Hepatocyte (in vitro differentiated cells): Measurements from ENCODE around the gene PLCB4.

ENCODE experiments used
- CTCF ChIP-seq: fragments of 200-600 bp; sonication (generic); IDR thresholded peaks from 2 replicates; pipeline ENCODE4 v1.5.1; 2016; ENCODE audit warnings: antibody characterized with exemption, mild to moderate bottlenecking; ENCODE audit not compliant: poor library complexity
- EZH2 ChIP-seq: fragments of 200-600 bp; sonication (generic); IDR thresholded peaks from 2 replicates; pipeline ENCODE4 v1.6.1; 2016; ENCODE audit warnings: antibody characterized with exemption, mild to moderate bottlenecking, borderline replicate concordance
- EZH2phosphoT487 ChIP-seq: fragments of 200-600 bp; sonication (generic); IDR thresholded peaks from one replicate; pipeline ENCODE4 v1.6.1; 2018; ENCODE audit warnings: antibody characterized with exemption, mild to moderate bottlenecking, low read depth, moderate library complexity; ENCODE audit not compliant: unreplicated experiment, severe bottlenecking

GRCh38 chr20:9253006-9253539 is 184.2 kb downstream of the PLCB4 start:
- TF ChIP-seq CTCF (no peak), EZH2 (no peak), EZH2phosphoT487 (no peak)
